ENCODE results near the gene PDGFRB. TPM values are rescaled to one million over a fixed set of nuclear protein-coding genes. Genes with fewer than 3 reads are reported as not detected.

The PDGFRB gene
- polyA plus RNA-seq, 1 donor (not counting 4 experiments of a cell fraction or from before 2014, with no cell fraction given): 0.14 TPM

DNA sequence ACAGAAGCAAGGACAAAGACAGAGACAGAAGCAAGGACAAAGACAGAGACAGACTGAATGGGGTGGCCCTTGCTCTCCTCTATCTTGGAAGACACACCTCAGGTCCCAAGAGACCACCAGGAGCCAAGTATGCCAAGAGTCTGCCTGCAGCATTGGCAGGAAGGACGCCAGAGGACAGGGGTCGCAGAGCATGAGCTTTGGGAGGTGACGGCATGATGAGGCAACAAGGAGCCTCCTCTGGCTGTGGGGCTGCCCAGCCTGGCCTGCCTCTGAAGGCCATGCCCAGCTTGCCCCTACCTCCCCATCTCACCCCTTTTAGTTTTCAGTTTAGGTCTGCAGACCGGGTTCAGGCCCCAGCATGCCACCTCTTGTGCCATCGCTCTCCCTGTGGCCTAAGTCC, 17.6 kb downstream of the PDGFRB start:
- H3K4me3 ChIP-seq (ENCODE audit: control insufficient read depth in 2 of 3, extremely low read depth in 1 of 3, insufficient read depth in 2 of 3, low read depth in 1 of 3, low read length in 3 of 3): no peak overlapping the region
- FAIRE-seq (no peak), DNase-seq (ENCODE audit: low read depth, low spot score) (no peak)
- dilution Hi-C loops (cut with MboI; ENCODE audit: extremely low pct_ligation_motif_present, low sequenced_read_pairs): no loop called here
- TF ChIP-seq EZH2 (IDR thresholded peaks at IDR 0.05; ENCODE audit: low read length): no peak
- TF ChIP-seq, protein P1, sequence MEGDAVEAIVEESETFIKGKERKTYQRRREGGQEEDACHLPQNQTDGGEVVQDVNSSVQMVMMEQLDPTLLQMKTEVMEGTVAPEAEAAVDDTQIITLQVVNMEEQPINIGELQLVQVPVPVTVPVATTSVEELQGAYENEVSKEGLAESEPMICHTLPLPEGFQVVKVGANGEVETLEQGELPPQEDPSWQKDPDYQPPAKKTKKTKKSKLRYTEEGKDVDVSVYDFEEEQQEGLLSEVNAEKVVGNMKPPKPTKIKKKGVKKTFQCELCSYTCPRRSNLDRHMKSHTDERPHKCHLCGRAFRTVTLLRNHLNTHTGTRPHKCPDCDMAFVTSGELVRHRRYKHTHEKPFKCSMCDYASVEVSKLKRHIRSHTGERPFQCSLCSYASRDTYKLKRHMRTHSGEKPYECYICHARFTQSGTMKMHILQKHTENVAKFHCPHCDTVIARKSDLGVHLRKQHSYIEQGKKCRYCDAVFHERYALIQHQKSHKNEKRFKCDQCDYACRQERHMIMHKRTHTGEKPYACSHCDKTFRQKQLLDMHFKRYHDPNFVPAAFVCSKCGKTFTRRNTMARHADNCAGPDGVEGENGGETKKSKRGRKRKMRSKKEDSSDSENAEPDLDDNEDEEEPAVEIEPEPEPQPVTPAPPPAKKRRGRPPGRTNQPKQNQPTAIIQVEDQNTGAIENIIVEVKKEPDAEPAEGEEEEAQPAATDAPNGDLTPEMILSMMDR (optimal IDR thresholded peaks at IDR 0.05 in 1 of 3, IDR thresholded peaks at IDR 0.05 in 1 of 3, conservative IDR thresholded peaks at IDR 0.05 in 1 of 3; ENCODE audit: extremely low read depth in 1 of 3, insufficient read depth in 2 of 3, low read length in 3 of 3): no peak
- H4K20me1 ChIP-seq (ENCODE audit: control insufficient read depth, extremely low read depth, insufficient read depth, low read length): no peaks in the 10 kb centered on the region
- H3K4me1 ChIP-seq (ENCODE audit: control insufficient read depth, extremely low read depth, insufficient read depth, low read length): peaks cover 4% of the 10 kb centered on the region
- no peaks in the 10 kb centered on the region for H3K79me2 ChIP-seq (ENCODE audit: control insufficient read depth, insufficient read depth, low read length)
- H3K9me3 ChIP-seq (ENCODE audit: control insufficient read depth, low read depth, low read length): no peaks in the 10 kb centered on the region
- H3K9me1 ChIP-seq (ENCODE audit: control insufficient read depth, extremely low read depth, insufficient read depth, low read length): no peaks in the 10 kb centered on the region
- no peak overlapping the region for H2AFZ ChIP-seq (ENCODE audit: control insufficient read depth, low read length)
- H3K4me2 ChIP-seq (ENCODE audit: control insufficient read depth, extremely low read depth, insufficient read depth, low read depth, low read length): no peak overlapping the region
- peaks cover 7% of the 10 kb centered on the region for H3K27me3 ChIP-seq (ENCODE audit: control insufficient read depth, extremely low read depth, insufficient read depth, low read length)
- H3K36me3 ChIP-seq (ENCODE audit: control insufficient read depth in 2 of 2, extremely low read depth in 1 of 2, insufficient read depth in 2 of 2, low read length in 2 of 2): no peaks in the 10 kb centered on the region
- H3K27ac ChIP-seq (ENCODE audit: control insufficient read depth, insufficient read depth, low read length): no peak overlapping the region
- H3K9ac ChIP-seq (ENCODE audit: control insufficient read depth, extremely low read depth, insufficient read depth, low read length): no peak overlapping the region

DNA sequence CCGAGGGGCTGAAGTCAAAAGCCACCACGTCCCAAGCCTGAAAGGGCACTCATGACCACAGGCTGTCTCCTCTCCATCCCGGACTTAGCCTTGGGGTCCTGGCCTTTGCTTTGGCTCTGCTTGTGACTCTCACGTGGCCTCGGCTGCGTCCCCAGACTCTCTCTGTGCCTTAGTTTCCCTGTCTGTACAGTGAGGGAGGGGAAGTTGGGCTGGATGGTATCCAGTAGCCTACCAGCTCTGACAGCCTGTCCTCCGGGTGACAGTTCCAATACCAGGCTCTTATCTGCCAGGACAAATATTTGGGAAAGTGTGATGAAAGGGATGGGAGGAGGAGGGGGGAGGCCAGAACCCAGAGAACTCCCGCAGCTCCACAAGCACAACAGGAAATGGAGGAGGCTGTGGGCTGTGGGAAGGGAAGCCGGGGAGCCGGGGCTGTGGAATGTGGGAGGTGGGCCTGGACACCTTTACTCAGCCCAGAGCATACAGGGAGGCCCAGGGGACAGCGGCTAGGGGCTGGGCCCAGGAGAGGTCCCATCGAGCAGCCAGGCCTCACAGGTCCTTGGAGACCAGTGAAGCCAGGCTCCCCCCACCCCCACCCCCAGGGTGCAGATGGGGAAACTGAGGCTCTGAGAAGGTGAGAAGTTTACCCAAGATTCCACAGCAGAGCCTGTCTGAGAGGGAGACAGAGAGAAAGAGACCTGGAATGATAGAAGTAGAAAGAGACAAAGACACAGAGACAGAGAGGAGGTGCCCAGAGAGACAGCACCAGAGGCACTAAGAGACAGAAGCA, 18.3 kb downstream of the PDGFRB start:
- TF ChIP-seq, protein P1 (optimal IDR thresholded peaks at IDR 0.05 in 1 of 3, IDR thresholded peaks at IDR 0.05 in 1 of 3, conservative IDR thresholded peaks at IDR 0.05 in 1 of 3; ENCODE audit: extremely low read depth in 1 of 3, insufficient read depth in 2 of 3, low read length in 3 of 3): no peak

More for the DNA sequence above, 18.3 kb downstream of the PDGFRB start:
- Histone ChIP-seq H3K9me1 (ENCODE audit: control insufficient read depth, extremely low read depth, insufficient read depth, low read length) (no peaks in the 10 kb centered on the region), H3K27ac (ENCODE audit: control insufficient read depth, insufficient read depth, low read length) (no peak overlapping the region), H3K4me3 (ENCODE audit: control insufficient read depth in 2 of 3, extremely low read depth in 1 of 3, insufficient read depth in 2 of 3, low read depth in 1 of 3, low read length in 3 of 3) (no peak overlapping the region), H3K4me1 (ENCODE audit: control insufficient read depth, extremely low read depth, insufficient read depth, low read length) (no peaks in the 10 kb centered on the region), H3K27me3 (ENCODE audit: control insufficient read depth, extremely low read depth, insufficient read depth, low read length) (peaks cover 7% of the 10 kb centered on the region), H3K9ac (ENCODE audit: control insufficient read depth, extremely low read depth, insufficient read depth, low read length) (no peak overlapping the region), H3K4me2 (ENCODE audit: control insufficient read depth, extremely low read depth, insufficient read depth, low read depth, low read length) (no peak overlapping the region), H4K20me1 (ENCODE audit: control insufficient read depth, extremely low read depth, insufficient read depth, low read length) (no peaks in the 10 kb centered on the region), H2AFZ (ENCODE audit: control insufficient read depth, low read length) (no peak overlapping the region), H3K36me3 (ENCODE audit: control insufficient read depth in 2 of 2, extremely low read depth in 1 of 2, insufficient read depth in 2 of 2, low read length in 2 of 2) (no peaks in the 10 kb centered on the region), H3K9me3 (ENCODE audit: control insufficient read depth, low read depth, low read length) (no peaks in the 10 kb centered on the region), H3K79me2 (ENCODE audit: control insufficient read depth, insufficient read depth, low read length) (no peaks in the 10 kb centered on the region)
- dilution Hi-C loops (cut with MboI; ENCODE audit: extremely low pct_ligation_motif_present, low sequenced_read_pairs): no loop called here
- FAIRE-seq (no peak), DNase-seq (ENCODE audit: low read depth, low spot score) (no peak)
